VCaP (cell line): Measurements from ENCODE around the gene CTU1.

Source experiments
- H3K27ac ChIP-seq: fragments of 450-650 bp; 2 replicates; pipeline ENCODE4 v1.5.1; 2017
- TF ChIP-seq, protein P1 (sequence below): fragments of 450-650 bp; conservative IDR thresholded peaks from 2 replicates; pipeline ENCODE4 v1.5.1; 2017; ENCODE audit warnings: mild to moderate bottlenecking, moderate library complexity

Gene CTU1

DNA sequence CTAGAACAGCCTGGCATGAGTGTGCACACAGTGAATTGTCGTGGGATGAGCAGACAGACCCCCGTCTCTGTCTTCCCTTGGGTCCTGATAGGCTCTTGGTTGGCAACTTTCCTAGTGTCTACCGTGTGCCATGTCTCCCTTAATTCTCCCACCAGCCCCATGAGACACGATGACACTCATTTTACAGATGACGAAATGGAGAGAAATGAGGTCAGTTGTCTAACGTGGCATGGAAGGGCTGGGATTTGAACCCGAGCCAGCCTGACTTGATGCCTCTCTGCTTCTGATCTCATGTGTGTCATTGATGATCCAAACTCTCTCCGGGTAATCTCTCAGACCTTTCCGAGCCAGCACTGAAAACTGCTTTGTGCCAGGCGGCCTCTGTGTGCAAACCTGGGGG, 17.1 kb downstream of the CTU1 start:
- H3K27ac ChIP-seq = peak overlapping the region; percentile 63; the same call in 1 of the 2 replicates
- TF ChIP-seq, protein P1, sequence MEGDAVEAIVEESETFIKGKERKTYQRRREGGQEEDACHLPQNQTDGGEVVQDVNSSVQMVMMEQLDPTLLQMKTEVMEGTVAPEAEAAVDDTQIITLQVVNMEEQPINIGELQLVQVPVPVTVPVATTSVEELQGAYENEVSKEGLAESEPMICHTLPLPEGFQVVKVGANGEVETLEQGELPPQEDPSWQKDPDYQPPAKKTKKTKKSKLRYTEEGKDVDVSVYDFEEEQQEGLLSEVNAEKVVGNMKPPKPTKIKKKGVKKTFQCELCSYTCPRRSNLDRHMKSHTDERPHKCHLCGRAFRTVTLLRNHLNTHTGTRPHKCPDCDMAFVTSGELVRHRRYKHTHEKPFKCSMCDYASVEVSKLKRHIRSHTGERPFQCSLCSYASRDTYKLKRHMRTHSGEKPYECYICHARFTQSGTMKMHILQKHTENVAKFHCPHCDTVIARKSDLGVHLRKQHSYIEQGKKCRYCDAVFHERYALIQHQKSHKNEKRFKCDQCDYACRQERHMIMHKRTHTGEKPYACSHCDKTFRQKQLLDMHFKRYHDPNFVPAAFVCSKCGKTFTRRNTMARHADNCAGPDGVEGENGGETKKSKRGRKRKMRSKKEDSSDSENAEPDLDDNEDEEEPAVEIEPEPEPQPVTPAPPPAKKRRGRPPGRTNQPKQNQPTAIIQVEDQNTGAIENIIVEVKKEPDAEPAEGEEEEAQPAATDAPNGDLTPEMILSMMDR = no peak

DNA sequence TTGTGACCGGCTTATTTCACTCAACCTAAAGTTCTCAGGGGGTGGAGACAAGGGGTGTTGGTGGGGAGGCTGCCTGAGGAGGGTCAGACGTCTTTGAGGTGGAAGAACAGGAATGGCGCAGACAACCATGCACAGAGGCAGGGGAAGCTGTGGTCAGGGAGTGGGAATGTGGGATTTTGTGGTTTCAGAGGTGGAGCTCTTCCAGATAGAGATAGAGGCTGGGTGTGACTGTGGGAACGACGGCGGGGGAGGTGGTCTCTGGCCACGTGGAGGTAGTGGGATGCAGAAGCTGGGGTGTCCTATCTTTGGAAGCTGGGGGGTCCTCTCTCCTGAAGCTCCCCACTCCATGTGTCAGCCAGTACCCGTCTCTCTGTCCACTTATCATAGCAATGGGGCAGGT, 17.7 kb downstream of the CTU1 start:
- TF ChIP-seq, protein P1 = no peak
- H3K27ac ChIP-seq = no peak overlapping the region

DNA sequence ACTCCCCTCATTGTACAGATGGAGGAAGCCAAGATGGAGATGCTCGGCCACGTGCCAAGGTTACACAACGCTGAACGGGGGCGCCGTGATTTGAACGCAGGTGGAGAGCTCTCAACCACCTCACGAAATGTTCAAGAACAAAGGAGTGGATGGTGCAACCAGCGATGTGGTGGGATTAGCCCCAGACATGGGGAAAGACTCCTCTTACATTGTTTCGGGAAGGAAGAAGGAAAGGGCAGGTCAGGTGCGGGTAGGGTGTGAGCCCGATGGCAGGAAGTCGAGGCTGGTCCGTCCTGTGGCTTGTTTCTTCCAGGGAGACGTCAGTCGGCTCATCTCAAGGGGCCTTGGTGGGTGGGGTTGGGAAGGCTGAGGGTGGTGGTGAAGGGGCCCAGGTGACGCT, 18.4 kb downstream of the CTU1 start:
- no peak overlapping the region for H3K27ac ChIP-seq
- TF ChIP-seq, protein P1 = no peak

DNA sequence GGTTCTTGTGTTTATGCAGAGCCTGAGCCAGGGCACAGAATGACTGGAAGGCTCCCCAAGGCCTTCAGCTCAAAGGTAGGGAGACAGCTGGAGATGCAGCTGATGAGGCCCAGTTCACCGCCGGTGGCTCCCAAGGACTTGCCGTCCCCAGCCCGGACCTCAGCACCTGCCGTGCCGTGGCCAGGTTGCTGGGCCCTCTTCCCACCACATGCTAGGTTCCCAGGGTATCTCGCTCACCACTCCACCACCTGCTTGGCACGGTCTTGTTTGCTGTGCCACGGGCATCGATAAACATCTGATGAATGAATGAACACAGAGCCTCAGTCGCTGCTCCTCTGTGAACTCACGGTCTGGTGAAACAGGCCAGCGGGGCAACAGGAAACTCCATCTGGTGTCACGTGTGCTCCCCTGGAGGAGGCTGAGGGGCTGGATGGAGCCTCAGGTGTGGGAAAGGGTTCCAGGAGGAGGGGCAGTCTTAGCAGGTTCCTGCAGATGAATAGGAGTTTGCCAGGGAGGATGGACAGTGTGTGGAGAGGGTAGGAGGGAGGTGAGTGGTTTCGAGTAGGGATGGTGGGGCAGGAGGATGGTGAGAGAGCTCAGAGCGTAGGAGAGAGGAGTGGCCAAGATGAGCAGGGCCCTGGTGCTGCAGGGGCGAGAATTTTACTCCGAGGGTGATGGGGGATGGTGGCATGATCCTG, 21.9 kb downstream of the CTU1 start:
- TF ChIP-seq, protein P1 = no peak
- no peak overlapping the region for H3K27ac ChIP-seq

DNA sequence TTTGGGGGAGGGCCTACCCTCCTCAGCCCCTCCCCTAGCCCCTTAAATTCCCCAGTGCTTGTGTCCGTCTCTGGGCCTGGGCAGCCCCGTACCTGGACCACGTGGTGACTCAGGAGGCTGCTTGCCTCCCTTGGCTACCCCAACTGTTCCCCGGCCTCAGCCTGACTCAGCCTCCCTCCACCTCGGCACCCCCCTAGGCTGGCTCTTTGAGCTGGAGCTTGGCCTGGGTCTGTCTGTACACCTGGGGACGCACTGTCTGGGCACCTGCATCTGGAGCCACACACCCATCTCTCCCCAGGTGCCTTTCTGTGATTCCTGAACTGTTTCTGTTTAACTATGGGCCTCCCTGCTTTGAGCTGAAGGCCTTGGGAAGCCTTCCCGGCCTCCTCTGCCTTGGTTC, 23.7 kb downstream of the CTU1 start:
- TF ChIP-seq, protein P1 = no peak
- H3K27ac ChIP-seq = no peak overlapping the region

DNA sequence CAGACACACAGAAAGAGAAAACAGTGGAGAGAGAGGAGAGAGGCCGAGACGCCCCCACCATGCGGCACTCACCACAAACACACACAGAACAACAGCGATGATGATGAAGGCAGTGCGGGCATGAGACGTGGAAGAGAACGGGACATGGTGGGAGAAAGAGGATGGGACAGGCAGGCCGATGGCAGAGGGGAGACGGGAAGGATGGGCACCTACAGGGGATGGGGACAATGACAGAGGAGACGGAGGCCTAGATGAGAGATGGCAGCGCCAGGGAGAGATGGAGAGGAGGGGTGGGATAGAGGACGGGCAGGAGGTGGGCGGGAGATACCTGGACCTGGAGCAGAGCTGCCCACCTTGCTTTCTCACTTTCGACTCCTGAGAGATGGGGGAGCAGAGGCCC, 24.4 kb downstream of the CTU1 start:
- no peak overlapping the region for H3K27ac ChIP-seq
- TF ChIP-seq, protein P1 = no peak

DNA sequence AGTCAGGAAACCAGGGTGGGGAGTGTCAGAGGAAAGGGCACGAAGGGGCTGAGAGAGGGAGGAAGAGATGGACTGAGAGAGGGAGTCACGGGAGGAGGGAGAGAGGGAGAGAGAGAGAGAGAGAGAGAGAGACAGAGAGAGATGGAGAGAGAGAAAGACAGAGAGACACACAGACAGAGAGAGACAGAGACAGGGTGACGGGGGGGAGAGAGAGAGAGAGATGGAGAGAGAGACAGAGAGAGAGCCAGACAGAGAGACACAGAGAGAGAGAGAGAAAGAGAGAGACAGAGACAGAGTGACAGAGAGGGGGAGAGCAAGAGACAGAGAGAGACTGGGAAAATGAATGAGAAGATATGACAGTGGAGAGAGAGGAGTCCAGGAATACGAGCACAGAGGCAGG, 25.0 kb downstream of the CTU1 start:
- no peak overlapping the region for H3K27ac ChIP-seq

More for the DNA sequence above, 25.0 kb downstream of the CTU1 start:
- TF ChIP-seq, protein P1 = no peak
